Measurements from ENCODE around the gene TUBGCP4.
"Not testable (repeated sequence)": the region's sequence is repeated elsewhere in the genome, so short reads cannot be mapped to it uniquely, and the experiment has no call there.

TUBGCP4 gene, protein sequence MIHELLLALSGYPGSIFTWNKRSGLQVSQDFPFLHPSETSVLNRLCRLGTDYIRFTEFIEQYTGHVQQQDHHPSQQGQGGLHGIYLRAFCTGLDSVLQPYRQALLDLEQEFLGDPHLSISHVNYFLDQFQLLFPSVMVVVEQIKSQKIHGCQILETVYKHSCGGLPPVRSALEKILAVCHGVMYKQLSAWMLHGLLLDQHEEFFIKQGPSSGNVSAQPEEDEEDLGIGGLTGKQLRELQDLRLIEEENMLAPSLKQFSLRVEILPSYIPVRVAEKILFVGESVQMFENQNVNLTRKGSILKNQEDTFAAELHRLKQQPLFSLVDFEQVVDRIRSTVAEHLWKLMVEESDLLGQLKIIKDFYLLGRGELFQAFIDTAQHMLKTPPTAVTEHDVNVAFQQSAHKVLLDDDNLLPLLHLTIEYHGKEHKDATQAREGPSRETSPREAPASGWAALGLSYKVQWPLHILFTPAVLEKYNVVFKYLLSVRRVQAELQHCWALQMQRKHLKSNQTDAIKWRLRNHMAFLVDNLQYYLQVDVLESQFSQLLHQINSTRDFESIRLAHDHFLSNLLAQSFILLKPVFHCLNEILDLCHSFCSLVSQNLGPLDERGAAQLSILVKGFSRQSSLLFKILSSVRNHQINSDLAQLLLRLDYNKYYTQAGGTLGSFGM

DNA sequence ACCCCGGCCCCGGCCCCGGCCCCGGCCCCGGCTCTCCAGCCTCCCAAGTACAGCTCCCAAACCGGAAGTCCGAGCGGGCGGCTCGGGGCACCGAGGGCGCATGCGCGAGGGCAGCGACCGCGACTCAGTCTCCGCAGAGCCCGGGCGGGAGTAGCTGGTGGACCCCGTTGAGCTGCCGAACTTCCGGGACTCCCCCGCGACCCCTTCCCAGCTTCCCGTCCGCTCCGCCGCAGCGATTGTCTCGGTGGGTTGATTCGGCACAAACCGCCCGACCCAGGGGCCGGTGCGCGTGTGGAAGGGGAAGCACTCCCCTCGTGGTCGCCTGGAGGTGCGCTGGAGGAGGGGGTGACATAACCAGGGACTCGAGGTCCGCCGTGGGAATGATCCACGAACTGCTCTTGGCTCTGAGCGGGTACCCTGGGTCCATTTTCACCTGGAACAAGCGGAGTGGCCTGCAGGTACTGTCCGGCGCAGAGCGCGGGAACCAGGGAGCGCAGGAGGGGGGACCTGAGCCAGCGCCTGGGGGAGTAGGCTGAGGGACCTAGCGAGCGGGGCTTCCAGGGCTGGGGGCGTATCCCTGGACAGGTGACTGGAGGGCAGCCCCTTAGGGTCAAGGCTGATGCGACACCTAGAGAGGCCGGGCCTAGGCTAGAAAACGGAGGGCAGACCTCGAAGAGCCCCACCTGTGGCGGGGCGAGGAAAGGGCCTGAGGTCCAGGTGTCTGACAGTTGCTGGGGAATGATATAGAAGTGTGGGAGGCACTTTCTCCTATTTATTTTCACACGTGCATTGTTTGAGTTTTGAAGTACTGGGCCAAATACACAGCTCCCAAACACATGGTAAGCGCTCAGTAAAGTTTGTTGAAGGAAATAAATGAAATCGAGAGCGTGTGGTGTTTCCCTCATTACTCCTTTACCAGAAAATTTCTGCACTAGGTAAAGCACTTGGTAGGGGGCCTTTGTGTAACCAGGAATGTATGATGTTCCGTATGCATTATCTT, at the start of gene TUBGCP4, which contains the start of gene ZSCAN29:
TSS of gene TUBGCP4 (plus strand) at position 127 of the 1,000 bp plus-strand sequence. CDS start at position 381, 254 bp downstream.
TSS of gene ZSCAN29 (minus strand) at position 69 of the 1,000 bp plus-strand sequence. CDS start 1,130 bp downstream, outside the sequence.
- peak; percentile 76 to 78 for DNase-seq (ENCODE audit: low read depth in 2 of 2)

DNA sequence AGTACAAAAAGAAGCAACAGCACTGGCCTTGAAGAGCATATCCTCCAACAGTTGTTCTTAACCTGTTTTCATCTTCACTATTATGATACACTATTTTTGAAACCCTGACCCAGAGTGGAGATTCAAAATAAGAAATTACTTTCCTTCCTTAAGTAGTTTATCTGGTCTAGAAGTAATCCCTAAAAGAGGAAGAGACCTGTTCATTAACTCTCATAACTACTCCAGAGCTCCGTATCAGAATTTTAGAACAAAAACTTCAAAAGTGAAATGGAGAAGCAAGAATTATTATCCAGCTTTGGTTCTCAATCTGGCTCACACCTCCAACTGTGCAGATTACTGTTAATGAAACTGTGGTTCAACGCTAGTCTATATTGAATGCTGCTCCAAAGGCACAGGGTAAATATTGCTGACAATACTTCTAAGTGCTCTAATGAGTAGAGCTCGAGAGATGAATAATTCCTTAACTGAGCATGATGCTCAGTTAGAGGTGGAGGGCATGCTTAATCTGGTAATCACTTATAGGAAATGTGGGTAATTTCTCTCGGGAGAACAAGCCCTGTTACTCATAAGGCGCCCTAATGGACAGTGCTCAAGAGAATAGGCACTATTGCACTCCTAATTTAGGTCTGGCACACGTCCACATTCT, 45.7 kb upstream of the TUBGCP4 start:
- DNase-seq (ENCODE audit: low read depth in 2 of 2): no peak

DNA sequence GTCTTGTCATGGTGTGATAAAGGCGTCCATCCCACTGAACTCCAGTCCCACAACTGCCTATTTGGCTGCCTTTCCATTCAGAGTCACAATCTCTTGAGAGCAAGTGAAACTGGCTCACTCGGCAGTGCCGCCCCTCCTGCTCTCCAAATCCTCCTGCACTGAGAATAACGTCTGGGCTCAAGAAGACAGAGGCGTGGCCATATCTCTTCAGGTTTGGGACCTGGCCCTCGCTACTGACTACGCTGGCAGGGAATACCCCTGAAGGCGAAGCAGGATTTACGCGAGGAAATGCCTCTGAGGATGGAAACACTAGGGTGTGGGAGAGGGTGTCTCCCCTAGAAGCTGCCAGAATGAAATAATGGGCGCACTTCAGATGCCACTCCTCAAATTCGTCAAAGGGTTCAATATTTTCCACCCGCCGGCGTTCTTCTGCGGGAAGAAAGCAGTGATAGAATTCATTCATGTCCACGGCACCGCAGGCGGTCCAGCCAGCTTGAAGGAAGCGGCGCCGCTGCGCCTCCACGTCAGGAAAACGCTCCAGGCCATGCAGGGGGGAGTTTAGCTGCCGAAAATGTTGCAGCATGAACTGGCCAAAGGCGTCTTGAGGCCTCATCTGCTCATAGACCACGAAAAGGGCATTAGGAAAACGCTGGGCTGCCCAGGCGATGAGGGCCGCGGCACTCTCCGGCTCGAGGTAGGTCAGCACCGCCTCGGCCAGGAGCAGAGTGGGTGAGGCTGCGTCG, 41.5 kb upstream of the TUBGCP4 start:
- DNase-seq (ENCODE audit: low read depth in 2 of 2): no peak

DNA sequence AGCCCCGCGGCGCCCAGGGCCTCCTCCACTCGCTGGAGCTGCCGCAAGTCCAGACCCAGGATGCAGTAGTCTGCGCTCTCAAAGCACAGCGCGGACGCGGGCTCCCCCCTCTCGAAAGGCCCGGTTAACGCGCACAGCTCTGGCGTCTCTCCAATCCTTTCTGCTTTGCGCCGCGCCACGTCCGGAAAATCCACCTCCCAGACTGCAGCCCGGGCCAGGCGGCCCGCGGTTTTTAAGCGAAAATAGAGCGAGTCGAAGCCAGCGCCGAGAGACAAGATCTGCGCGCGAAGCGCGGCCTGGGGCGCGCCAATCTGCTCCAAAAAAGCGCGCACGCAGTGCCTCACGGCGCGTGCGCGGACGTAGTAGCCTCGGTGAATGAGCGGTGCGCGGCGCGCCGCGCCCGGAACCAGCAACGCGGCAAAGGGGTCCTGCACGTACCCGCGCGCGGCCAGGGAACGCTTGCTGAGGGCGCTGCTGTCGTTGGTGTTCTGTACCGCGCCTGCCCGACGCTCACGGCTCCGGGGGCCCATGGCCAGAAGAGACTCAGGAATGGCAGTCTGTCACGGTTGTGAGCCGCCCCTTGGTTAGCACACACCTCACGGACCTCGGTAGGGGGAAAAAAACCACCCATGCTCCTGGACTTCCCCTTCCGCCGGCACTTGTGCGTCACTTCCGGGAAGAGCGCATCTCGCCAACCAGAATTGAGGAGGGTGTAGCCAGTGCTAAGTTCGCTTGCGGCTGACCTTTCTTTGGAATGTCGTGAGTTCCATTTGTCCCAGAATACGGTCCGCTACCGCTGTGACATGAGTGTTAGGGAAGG, 40.7 kb upstream of the TUBGCP4 start, which contains the start of gene LCMT2:
TSS of gene LCMT2 (minus strand) at position 614 of the 820 bp plus-strand sequence. CDS start at position 530, 84 bp downstream.
- peak; percentile 69 to 85 for DNase-seq (ENCODE audit: low read depth in 2 of 2)

DNA sequence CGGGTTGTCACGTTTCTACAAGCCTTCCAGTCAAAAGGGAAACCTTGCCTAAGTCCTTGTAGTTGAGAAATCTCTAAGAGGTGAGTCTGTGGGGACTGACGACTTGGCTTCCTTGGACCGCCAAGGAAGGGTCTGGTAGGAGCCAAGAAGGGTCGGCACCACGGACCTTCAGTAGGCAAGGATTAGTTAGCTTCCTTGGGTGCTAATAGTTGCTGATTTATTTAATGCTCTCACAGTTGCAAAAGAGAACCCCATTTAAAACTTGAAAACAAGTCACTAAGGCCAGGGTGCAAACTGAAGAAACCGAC, 40.2 kb upstream of the TUBGCP4 start:
- no peak for DNase-seq (ENCODE audit: low read depth in 2 of 2)

DNA sequence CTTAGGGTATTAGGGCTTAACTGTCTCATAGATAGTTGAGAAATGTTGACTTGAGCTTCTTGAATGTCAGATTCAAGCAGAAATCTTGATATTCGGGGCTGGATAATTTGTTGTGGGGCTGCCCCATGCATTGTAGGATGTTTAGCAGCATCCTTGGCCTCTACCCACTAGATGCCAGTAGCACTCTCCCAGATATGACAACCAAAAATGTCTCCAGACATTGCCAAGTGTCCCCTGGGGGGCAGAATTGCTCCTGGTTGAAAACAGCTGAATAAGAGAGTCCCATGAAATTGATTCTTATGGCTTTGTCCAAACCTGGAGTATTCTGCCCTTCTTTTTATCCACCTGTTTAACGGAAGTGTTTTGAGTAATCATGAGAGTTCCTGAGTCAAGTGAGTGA, 24.6 kb upstream of the TUBGCP4 start:
- no peak for DNase-seq (ENCODE audit: low read depth in 2 of 2)

DNA sequence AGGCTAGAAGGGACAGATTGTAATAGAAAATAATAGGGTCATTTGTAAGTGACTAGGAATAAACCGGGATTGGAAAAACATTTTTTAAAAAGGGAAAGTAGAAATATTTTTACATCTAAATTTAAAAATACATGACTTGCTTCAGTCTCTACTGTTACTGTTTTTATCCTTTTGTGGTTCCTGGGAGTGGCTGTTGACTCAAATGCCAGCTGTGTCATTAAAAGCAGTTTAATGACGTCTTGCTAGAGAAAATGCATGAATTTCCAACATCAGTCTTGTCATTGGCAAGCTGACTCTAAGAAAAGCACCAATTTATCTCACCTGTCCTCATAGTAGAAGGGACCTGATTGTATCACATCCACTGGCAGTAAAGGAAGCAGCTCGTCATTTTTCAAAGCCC, 23.8 kb upstream of the TUBGCP4 start:
- no peak for DNase-seq (ENCODE audit: low read depth in 2 of 2)

DNA sequence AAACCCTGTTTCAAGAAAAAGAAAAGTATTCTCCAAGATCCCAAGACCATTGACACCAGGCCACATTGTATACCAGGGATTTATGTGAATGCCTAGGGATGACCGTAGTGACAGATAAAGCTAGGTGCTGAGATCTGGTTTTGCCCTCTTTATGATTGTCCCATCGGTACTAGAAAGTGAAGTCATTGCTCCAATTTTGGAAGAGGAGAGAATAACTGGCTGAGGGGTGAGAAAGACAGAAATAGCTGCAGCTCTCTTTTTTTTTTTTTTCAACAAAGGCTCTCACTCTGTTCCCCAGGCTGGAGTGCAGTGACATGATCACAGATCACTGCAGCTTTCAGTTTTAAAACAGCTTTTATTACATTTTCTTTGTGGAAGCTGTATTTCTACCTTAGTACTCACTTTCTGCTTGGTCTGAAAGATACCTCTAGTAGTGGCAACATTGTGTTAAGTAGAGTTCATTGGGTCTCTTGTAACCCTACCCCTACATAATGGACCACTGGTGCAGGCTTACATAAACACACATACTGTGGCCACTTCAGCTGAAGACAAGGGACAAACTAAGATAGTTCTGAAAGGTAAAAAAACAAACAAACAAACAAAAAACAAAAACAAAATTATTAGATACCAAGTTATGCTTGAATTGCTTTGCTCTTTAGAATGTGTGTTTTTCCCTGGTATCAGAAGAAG, 18.1 kb upstream of the TUBGCP4 start:
- DNase-seq (ENCODE audit: low read depth in 2 of 2): no peak

DNA sequence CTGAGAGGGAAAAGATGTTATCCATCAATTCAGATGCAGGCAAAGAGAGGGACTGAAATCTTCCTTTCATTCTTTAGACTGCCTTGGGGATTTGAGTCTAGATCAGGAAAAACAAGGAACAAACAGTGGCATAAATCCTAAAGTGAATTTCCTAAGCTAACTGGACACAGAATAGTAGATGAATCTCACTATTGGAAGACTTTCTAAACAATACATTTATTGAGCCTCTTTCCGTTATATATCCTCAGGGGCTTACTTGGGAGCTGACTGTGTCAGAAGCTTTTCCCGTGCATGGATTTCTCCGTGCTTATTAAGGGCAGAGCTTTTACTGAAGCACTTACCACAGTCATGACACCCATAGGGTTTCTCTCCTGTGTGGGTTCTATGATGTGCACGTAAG, 10.1 kb upstream of the TUBGCP4 start:
- DNase-seq (ENCODE audit: low read depth in 2 of 2): no peak

DNA sequence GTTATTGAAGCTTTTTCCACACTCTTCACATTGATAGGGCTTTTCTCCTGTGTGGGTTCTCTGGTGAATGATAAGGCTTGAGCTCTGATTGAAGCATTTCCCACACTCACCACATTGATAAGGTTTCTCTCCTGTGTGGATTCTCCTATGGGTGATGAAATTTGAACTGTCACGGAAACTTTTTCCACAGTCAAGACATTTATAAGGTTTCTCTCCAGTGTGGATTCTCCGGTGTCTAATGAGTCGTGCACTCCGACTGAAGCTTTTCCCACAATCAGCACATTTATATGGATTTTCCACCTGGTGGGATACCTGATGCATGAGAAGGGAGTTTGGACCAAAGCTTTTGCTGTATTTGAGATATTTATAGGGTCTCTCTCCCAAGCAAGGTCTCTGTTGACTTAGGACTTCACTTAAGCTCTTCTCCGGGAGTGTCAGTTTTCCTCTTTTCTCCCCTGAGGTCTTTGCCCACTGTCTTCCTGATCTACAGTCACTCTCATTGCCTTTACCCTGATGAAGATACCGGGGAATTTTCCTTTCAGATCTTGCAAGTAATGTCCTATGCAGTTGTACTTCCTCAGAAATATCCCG, 9.5 kb upstream of the TUBGCP4 start:
- DNase-seq (ENCODE audit: low read depth in 2 of 2): no peak

DNA sequence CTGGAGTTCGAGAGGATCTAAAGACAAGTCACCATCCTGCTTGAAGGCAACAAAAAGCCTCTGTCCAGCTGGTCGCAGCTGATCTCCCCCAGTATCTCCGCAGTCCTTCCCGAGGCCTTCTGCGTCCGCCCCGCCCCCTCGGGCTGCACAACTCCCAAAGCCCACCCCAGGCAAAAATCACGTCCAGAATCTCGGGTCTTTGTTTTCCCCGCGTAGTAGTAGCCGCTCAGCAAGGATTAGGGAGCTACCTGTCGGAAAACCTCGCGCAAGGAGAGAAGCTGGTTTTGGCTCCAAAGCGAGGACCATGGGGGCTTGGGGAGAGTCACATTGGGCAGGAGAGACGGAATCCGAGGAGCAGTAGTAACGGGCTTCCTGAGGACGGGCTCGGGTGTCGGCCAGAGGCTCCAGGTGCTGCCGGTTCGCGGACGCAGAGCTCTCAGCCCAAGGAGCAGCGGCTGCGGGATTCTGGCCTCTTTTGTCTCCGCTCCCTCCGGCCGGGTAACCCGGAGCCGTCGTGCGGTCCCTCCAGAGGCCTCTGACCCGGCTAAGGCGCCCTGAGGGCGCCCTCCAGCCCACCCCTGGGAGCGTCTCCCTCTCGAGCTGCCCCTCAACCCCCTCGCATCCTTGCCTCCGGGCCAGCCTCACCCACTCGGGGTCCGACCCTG, 459 bp upstream of the TUBGCP4 start:
- DNase-seq (ENCODE audit: low read depth in 2 of 2): no peak

DNA sequence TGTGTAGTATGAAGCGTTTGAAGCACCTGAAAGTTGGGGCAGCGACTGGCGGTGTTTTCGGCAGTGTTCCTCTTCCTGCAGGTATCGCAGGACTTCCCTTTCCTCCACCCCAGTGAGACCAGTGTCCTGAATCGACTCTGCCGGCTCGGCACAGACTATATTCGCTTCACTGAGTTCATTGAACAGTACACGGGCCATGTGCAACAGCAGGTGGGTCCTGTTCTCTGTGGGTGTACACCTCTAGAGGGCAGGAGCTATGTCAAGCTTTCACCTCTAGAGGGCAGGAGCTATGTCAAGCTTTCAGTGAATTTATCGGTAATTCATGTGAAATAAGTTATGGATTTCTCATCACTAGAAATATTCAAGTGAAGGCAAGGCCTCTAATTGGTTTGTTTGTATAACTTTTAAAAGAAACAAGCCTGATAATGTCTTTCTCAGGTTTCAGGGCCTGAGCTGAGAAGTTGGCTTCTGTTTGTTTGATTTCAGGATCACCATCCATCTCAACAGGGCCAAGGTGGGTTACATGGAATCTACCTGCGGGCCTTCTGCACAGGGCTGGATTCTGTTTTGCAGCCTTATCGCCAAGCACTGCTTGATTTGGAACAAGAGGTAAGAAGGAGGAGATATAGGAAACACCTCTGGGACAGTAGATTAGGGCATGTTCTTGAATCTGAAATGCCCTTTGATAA, 5.3 kb downstream of the TUBGCP4 start:
- DNase-seq (ENCODE audit: low read depth in 2 of 2): peak in 1 of 2 donors; percentile 11

DNA sequence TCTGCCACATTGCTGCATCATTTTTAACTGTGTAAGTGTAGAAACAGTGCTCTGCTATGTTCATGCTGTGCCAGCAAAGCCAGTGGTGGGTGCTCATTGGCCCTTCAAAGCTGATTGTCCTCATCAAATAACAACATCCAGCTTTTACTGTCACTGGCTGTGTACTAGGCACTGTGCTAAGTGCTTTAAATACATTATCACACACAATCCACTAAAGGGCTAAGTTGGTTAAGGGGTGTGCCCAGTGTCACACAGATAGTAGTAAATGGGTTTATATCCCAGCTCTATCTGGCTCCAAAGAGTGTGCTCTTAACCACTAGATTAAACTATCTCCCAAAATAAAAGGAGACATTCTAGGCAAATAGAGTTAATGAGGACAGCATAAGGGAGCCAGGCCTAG, 7.7 kb downstream of the TUBGCP4 start:
- no peak for DNase-seq (ENCODE audit: low read depth in 2 of 2)

DNA sequence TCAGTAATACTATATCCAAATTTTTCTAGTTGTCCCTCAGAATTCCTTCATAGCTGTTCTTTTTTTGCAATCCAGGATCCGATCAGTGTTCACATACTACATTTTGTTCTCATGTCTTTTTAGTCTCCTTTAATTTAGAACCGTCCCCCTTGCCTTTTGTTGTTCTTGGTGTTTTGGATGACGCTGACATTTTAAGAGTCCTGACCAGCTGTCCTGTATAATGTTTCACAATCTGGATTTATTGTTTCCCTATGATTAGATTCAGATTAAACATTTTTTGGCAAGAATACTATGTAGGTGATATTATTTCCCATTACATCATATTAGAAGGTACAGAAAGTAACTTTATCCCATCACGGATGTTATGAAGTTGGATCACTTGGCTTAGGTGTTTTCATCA, 11.4 kb downstream of the TUBGCP4 start:
- DNase-seq (ENCODE audit: low read depth in 2 of 2): no peak

DNA sequence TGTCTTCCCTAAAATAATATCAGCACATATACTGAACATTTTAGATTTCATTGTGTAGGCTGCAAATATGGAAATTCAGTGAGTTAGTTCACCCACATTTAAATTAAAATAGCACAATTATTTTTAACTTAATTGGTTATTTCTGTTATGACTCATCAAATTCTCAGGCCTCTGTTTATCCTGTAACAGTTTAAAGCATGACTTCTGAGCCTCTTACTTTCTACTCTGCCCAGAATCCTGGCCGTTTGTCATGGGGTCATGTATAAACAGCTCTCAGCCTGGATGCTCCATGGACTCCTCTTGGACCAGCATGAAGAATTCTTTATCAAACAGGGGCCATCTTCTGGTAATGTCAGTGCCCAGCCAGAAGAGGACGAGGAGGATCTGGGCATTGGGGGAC, 12.2 kb downstream of the TUBGCP4 start:
- no peak for DNase-seq (ENCODE audit: low read depth in 2 of 2)

DNA sequence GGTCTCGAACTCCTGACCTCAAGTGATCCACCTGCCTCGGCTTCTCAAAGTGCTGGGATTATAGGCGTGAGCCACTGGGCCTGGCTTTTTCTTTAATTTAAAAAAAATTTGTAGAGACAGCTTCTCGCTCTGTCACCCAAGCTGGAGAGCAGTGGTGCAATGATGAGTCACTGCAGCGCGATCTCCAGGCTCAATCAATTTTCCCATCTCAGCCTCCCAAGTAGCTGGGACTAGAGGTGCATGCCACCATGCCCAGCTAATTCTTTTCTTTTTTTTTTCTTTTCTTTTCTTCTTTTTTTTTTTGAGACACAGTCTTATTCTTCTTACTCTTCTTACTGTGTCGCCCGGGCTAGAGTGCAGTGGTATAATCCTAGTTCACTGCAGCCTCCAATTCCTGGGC, 19.8 kb downstream of the TUBGCP4 start:
- no peak for DNase-seq (ENCODE audit: low read depth in 2 of 2)

DNA sequence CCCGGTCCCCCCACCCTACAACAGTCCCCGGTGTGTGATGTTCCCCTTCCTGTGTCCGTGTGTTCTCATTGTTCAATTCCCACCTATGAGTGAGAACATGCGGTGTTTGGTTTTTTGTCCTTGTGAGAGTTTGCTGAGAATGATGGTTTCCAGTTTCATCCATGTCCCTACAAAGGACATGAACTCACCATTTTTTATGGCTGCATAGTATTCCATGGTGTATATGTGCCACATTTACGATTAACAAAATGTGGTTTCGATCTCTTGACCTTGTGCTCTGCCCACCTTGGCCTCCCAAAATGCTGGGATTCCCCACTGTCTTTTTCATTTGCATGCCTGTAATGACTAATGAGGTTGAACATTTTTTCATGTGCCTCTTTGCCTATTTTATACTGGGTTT, 22.7 kb downstream of the TUBGCP4 start:
- not testable (repeated sequence) for DNase-seq (ENCODE audit: low read depth in 2 of 2)

DNA sequence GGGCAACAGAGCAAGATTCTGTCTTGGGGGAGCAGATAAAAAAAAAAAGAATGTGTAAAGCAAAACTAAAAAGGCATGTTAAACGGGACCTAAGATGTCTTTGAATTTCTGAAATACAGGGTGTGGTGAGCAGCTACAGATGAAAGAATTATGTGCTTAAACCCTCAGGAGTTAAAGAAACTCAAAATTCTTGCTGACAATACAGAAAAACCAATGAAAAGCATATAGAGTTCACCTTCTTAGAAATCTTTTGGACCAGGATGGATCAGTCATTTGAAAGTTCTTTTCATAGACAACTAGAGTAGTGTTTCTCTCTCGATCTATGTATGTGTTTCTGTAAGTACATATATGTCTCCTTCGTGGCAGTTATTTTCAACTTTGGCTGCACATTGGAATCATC, 31.4 kb downstream of the TUBGCP4 start:
- DNase-seq (ENCODE audit: low read depth in 2 of 2): no peak
